SH-SY5Y (cell line): ENCODE data around the gene PITPNC1.

Source experiments
- GATA2 ChIP-seq: IDR thresholded peaks from 2 replicates; pipeline ENCODE4 v1.6.1; 2011; ENCODE audit warnings: mild to moderate bottlenecking, low read depth, low read length
- GATA3 ChIP-seq: IDR thresholded peaks from 2 replicates; pipeline ENCODE4 v1.6.1; 2011; ENCODE audit warnings: low read depth, mild to moderate bottlenecking, low read length, moderate library complexity

- TF ChIP-seq GATA2 (no peak), GATA3 (no peak)
These were observed 134.7 kb downstream of the PITPNC1 start for GRCh38 chr17:67511804-67512203.
